SU-DHL-6 (cell line): ENCODE measurements around the gene ZNF28.

Experiments
- EZH2phosphoT487 ChIP-seq: fragments of 200-600 bp; sonication (generic), shearing (Covaris generic); conservative IDR thresholded peaks from 2 replicates; pipeline ENCODE4 v1.6.1; 2018; ENCODE audit warnings: mild to moderate bottlenecking, antibody characterized with exemption, low read length, moderate library complexity, mixed read lengths
- TF ChIP-seq, protein P1 (sequence below): fragments of 200-600 bp; sonication (generic); IDR thresholded peaks from one replicate; pipeline ENCODE4 v1.5.1; 2017; ENCODE audit warnings: antibody characterized with exemption, mild to moderate bottlenecking, low read length, moderate library complexity; ENCODE audit not compliant: insufficient read depth, poor library complexity, severe bottlenecking

DNA sequence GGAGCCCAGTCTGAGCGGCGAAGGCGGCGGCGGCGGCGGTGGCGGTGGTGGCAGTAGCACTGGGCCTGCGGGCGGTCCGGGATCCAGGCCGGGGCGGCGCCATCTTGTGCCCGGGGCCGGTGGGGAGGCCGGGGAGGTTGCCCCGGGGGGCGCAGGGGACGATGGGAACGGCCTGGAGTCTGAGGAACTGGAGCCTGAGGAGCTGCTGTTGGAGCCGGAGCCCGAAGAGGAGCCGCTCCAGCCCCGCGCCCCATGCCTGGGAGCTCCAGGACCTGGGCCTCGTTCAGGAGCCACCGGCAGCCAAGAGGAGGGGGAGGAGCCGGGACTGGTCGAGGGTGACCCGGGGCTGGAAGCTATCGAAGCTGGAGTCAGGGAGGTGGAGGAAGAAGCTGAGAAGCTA is 11.6 kb downstream of the ZNF28 start:
- TF ChIP-seq, protein P1, sequence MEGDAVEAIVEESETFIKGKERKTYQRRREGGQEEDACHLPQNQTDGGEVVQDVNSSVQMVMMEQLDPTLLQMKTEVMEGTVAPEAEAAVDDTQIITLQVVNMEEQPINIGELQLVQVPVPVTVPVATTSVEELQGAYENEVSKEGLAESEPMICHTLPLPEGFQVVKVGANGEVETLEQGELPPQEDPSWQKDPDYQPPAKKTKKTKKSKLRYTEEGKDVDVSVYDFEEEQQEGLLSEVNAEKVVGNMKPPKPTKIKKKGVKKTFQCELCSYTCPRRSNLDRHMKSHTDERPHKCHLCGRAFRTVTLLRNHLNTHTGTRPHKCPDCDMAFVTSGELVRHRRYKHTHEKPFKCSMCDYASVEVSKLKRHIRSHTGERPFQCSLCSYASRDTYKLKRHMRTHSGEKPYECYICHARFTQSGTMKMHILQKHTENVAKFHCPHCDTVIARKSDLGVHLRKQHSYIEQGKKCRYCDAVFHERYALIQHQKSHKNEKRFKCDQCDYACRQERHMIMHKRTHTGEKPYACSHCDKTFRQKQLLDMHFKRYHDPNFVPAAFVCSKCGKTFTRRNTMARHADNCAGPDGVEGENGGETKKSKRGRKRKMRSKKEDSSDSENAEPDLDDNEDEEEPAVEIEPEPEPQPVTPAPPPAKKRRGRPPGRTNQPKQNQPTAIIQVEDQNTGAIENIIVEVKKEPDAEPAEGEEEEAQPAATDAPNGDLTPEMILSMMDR, result no peak
- TF ChIP-seq EZH2phosphoT487, result no peak
